Panc1 (cell line): ENCODE data around the gene CEMIP. TPM values are rescaled to one million over a fixed set of nuclear protein-coding genes. Genes with fewer than 3 reads are reported as not detected.

Source experiments
- ATAC-seq: fragments of 200-7000 bp; cut with Tn5 transposase; 2 replicates; pipeline ENCODE4 v1.9.1; 2020; ENCODE audit warnings: mild to moderate bottlenecking, moderate library complexity
- BruUV-seq: library from RNA; stranded (reverse); fragments of 400-500 nt; replicated peaks from 2 replicates; lab custom pipeline; 2021; lab: Mats Ljungman, UMichigan
- CTCF ChIA-PET: fragments of 300-600 bp; sonication (Branson Sonifier 250); formaldehyde crosslinking; loops from one replicate; lab custom pipeline; 2022; ENCODE audit warnings: antibody characterized with exemption; lab: Charles Lee
- POLR2A ChIA-PET: fragments of 300-600 bp; sonication (Branson Sonifier 250); formaldehyde crosslinking; loops from one replicate; lab custom pipeline; 2022; ENCODE audit warnings: antibody characterized with exemption; lab: Charles Lee
- DNase-seq: peaks from one replicate; pipeline ENCODE4 v3.0.0-alpha.2; 2010; ENCODE audit warnings: low read depth, low spot score
- H3K27ac ChIP-seq: 2 replicates; pipeline ENCODE4 v1.5.1; 2011; ENCODE audit warnings: mild to moderate bottlenecking, low read length, inconsistent platforms
- H3K27me3 ChIP-seq: fragments of 200-500 bp; sonication (Bioruptor generic); 2 replicates; pipeline ENCODE4 v1.6.0; 2014; ENCODE audit warnings: low read length, inconsistent platforms; ENCODE audit not compliant: control insufficient read depth, insufficient read depth
- H3K36me3 ChIP-seq: fragments of 200-500 bp; sonication (Bioruptor generic); 2 replicates; pipeline ENCODE4 v1.5.1; 2014; ENCODE audit warnings: inconsistent platforms, mild to moderate bottlenecking, low read length, moderate library complexity; ENCODE audit not compliant: control insufficient read depth, insufficient read depth
- H3K4me1 ChIP-seq: 2 replicates; pipeline ENCODE4 v1.5.1; 2011; ENCODE audit warnings: inconsistent platforms, mild to moderate bottlenecking, low read length, moderate library complexity; ENCODE audit not compliant: control insufficient read depth, insufficient read depth
- H3K4me3 ChIP-seq, 2 experiments: 2 replicates each; pipeline ENCODE4 v1.5.1; 2011 to 2012; ENCODE audit warnings: low read depth in 2 of 2, low read length in 2 of 2, mild to moderate bottlenecking in 2 of 2, inconsistent platforms in 1 of 2, moderate library complexity in 1 of 2
- H3K9me3 ChIP-seq: fragments of 200-500 bp; sonication (Bioruptor generic); 2 replicates; pipeline ENCODE4 v1.5.1; 2014; ENCODE audit warnings: low read depth, mild to moderate bottlenecking, inconsistent platforms, low read length, moderate library complexity; ENCODE audit not compliant: control insufficient read depth, insufficient read depth
- POLR2AphosphoS5 ChIP-seq: IDR thresholded peaks from 2 replicates; pipeline ENCODE4 v1.6.1; 2012; ENCODE audit warnings: mild to moderate bottlenecking, low read depth, low read length, moderate library complexity
- SIN3A ChIP-seq: IDR thresholded peaks from 2 replicates; pipeline ENCODE4 v1.6.1; 2012; ENCODE audit warnings: low read depth, mild to moderate bottlenecking, low read length, moderate library complexity, borderline replicate concordance; ENCODE audit not compliant: insufficient read depth
- TCF7L2 ChIP-seq: IDR thresholded peaks from 2 replicates; pipeline ENCODE4 v1.6.1; 2011; ENCODE audit warnings: mild to moderate bottlenecking, low read depth, low read length, inconsistent platforms
- in situ Hi-C: cut with HindIII; loops from 2 replicates; pipeline ENCODE4 v1.10.0; 2016; ENCODE audit warnings: low sequenced_read_pairs, low pct_unique_long_range_greater_than_20kb
- intact Hi-C: fragments of 100-400 bp; cut with micrococcal nuclease; formaldehyde crosslinking; loops from one replicate; pipeline ENCODE4 v1.10.0; 2022; ENCODE audit not compliant: unreplicated experiment
- total RNA-seq: library from RNA; stranded (reverse); gene quantifications from one replicate; pipeline ENCODE4 v1.2.1, GENCODE V29; 2021; ENCODE audit not compliant: unreplicated experiment
- TF ChIP-seq, protein P1 (sequence below), 2 experiments: IDR thresholded peaks; 2 replicates each; pipeline ENCODE4 v1.6.1; 2011 to 2012; ENCODE audit warnings: low read depth in 2 of 2, control low read depth in 1 of 2, low read length in 1 of 2, mild to moderate bottlenecking in 1 of 2, moderate library complexity in 1 of 2; ENCODE audit not compliant: insufficient read depth in 1 of 2
- TF ChIP-seq, protein P2 (sequence below): fragments of 450-650 bp; IDR thresholded peaks from 2 replicates; pipeline ENCODE4 v1.5.1; 2017; ENCODE audit warnings: mild to moderate bottlenecking

The CEMIP gene
- total RNA-seq, 1 experiment from 2014 or later = 0.46 TPM

GRCh38 chr15:80966431-80967197, 187.4 kb downstream of the CEMIP start:
- CTCF ChIA-PET = no interaction called here
- TF ChIP-seq TCF7L2 = no peak
- TF ChIP-seq SIN3A = no peak
- TF ChIP-seq, protein P1, sequence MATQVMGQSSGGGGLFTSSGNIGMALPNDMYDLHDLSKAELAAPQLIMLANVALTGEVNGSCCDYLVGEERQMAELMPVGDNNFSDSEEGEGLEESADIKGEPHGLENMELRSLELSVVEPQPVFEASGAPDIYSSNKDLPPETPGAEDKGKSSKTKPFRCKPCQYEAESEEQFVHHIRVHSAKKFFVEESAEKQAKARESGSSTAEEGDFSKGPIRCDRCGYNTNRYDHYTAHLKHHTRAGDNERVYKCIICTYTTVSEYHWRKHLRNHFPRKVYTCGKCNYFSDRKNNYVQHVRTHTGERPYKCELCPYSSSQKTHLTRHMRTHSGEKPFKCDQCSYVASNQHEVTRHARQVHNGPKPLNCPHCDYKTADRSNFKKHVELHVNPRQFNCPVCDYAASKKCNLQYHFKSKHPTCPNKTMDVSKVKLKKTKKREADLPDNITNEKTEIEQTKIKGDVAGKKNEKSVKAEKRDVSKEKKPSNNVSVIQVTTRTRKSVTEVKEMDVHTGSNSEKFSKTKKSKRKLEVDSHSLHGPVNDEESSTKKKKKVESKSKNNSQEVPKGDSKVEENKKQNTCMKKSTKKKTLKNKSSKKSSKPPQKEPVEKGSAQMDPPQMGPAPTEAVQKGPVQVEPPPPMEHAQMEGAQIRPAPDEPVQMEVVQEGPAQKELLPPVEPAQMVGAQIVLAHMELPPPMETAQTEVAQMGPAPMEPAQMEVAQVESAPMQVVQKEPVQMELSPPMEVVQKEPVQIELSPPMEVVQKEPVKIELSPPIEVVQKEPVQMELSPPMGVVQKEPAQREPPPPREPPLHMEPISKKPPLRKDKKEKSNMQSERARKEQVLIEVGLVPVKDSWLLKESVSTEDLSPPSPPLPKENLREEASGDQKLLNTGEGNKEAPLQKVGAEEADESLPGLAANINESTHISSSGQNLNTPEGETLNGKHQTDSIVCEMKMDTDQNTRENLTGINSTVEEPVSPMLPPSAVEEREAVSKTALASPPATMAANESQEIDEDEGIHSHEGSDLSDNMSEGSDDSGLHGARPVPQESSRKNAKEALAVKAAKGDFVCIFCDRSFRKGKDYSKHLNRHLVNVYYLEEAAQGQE (IDR thresholded peaks at IDR 0.05; ENCODE audit: insufficient read depth in 1 of 2, low read depth in 2 of 2, low read length in 1 of 2) = no peak
- TF ChIP-seq, protein P2, sequence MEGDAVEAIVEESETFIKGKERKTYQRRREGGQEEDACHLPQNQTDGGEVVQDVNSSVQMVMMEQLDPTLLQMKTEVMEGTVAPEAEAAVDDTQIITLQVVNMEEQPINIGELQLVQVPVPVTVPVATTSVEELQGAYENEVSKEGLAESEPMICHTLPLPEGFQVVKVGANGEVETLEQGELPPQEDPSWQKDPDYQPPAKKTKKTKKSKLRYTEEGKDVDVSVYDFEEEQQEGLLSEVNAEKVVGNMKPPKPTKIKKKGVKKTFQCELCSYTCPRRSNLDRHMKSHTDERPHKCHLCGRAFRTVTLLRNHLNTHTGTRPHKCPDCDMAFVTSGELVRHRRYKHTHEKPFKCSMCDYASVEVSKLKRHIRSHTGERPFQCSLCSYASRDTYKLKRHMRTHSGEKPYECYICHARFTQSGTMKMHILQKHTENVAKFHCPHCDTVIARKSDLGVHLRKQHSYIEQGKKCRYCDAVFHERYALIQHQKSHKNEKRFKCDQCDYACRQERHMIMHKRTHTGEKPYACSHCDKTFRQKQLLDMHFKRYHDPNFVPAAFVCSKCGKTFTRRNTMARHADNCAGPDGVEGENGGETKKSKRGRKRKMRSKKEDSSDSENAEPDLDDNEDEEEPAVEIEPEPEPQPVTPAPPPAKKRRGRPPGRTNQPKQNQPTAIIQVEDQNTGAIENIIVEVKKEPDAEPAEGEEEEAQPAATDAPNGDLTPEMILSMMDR = no peak
- TF ChIP-seq POLR2AphosphoS5 = no peak
- no TSS peak for BruUV-seq
- DNase-seq (no peak), ATAC-seq (no peak)
- in situ Hi-C loops (no loop called here), intact Hi-C loops (no loop called here)
- Histone ChIP-seq H3K27ac (no peak overlapping the region), H3K9me3 (no peaks in the 10 kb centered on the region), H3K36me3 (no peaks in the 10 kb centered on the region), H3K4me1 (no peaks in the 10 kb centered on the region), H3K27me3 (no peaks in the 10 kb centered on the region), H3K4me3 (no peak overlapping the region)
- POLR2A ChIA-PET = no interaction called here

GRCh38 chr15:80967451-80967850, 188.3 kb downstream of the CEMIP start:
- no peak for TF ChIP-seq POLR2AphosphoS5
- TF ChIP-seq, protein P1 (IDR thresholded peaks at IDR 0.05; ENCODE audit: insufficient read depth in 1 of 2, low read depth in 2 of 2, low read length in 1 of 2) = no peak
- no peak for TF ChIP-seq TCF7L2
- TF ChIP-seq, protein P2 = no peak
- TF ChIP-seq SIN3A = no peak
- CTCF ChIA-PET = no interaction called here
- in situ Hi-C loops = no loop called here

More at GRCh38 chr15:80967451-80967850, 188.3 kb downstream of the CEMIP start:
- H3K27me3 ChIP-seq = no peaks in the 10 kb centered on the region
- intact Hi-C loops = no loop called here
- no peaks in the 10 kb centered on the region for H3K9me3 ChIP-seq
- no TSS peak for BruUV-seq
- no peaks in the 10 kb centered on the region for H3K36me3 ChIP-seq
- no peak overlapping the region for H3K4me3 ChIP-seq
- POLR2A ChIA-PET = no interaction called here
- ATAC-seq (no peak), DNase-seq (no peak)
- no peak overlapping the region for H3K27ac ChIP-seq
- no peaks in the 10 kb centered on the region for H3K4me1 ChIP-seq
